Omental fat pad (tissue), 4 donors: ENCODE data around the gene COL6A1. TPM values are rescaled to one million over a fixed set of nuclear protein-coding genes. Genes with fewer than 3 reads are reported as not detected.

Experiments
- ATAC-seq: fragments of 150-250 bp; one replicate; pipeline ENCODE4 v1.9.1; 2016; ENCODE audit warnings: mild to moderate bottlenecking, moderate library complexity; ENCODE audit not compliant: low FRiP score
- DNase-seq: peaks from one replicate; pipeline ENCODE4 v3.0.0-alpha.2; 2019; ENCODE audit warnings: low spot score
- total RNA-seq, 4 donors: library from RNA; depleted of rRNA; stranded (reverse); fragments of >200 nt; gene quantifications; one replicate each; pipeline ENCODE4 v1.1.0, GENCODE V29; 2016
- TF ChIP-seq, protein P1 (sequence below), 3 donors: fragments of 450-650 bp; IDR thresholded peaks; one replicate each; pipeline ENCODE4 v1.5.1; 2016 to 2017; ENCODE audit warnings: antibody characterized with exemption in 3 of 3, mild to moderate bottlenecking in 3 of 3, moderate library complexity in 2 of 3

The COL6A1 gene
- total RNA-seq, 4 donors from 2014 or later: 410 to 1,024 (median 521) TPM

DNA sequence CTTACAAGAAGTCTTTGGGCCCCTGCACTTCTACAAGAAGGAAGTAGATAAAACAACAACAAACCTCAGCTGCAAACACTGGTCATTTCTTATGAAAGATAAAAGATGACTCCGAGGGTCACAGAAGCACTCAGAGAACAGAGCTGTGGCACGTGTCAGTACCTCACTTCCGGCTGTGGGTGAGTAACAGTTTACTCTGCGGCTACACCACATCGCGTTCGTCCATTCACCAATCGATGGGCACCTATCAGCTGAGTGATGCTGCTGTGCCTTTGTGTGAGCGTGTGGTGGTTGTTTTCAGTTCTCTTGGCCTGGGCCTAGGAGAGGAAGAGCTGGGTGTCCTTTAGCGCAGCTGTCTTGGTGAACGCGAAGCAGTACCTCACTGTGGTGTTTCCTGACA, 49.9 kb downstream of the COL6A1 start:
- DNase-seq: no peak
- ATAC-seq: no peak
- TF ChIP-seq, protein P1, sequence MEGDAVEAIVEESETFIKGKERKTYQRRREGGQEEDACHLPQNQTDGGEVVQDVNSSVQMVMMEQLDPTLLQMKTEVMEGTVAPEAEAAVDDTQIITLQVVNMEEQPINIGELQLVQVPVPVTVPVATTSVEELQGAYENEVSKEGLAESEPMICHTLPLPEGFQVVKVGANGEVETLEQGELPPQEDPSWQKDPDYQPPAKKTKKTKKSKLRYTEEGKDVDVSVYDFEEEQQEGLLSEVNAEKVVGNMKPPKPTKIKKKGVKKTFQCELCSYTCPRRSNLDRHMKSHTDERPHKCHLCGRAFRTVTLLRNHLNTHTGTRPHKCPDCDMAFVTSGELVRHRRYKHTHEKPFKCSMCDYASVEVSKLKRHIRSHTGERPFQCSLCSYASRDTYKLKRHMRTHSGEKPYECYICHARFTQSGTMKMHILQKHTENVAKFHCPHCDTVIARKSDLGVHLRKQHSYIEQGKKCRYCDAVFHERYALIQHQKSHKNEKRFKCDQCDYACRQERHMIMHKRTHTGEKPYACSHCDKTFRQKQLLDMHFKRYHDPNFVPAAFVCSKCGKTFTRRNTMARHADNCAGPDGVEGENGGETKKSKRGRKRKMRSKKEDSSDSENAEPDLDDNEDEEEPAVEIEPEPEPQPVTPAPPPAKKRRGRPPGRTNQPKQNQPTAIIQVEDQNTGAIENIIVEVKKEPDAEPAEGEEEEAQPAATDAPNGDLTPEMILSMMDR (IDR thresholded peaks at IDR 0.05): no peak

DNA sequence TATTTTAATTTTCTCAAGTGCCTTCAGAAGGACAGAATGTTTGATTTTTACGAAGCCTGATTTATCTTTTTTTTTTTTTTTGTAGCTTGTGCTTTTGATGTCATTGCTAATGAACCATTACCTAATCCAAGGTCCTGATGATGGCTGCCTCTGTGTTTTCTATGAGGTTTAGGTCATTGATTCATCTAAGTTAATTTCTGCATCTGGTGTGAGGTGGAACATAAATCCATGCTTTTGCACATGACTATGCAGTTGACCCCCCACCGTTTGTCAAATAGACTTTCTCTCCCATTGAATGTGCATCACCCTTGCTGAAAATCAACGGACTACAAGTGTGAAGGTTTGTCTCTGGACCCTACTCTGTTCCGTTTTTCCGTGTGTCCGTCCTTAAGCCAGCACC, 50.5 kb downstream of the COL6A1 start:
- TF ChIP-seq, protein P1 (IDR thresholded peaks at IDR 0.05): no peak
- DNase-seq: no peak
- ATAC-seq: no peak

DNA sequence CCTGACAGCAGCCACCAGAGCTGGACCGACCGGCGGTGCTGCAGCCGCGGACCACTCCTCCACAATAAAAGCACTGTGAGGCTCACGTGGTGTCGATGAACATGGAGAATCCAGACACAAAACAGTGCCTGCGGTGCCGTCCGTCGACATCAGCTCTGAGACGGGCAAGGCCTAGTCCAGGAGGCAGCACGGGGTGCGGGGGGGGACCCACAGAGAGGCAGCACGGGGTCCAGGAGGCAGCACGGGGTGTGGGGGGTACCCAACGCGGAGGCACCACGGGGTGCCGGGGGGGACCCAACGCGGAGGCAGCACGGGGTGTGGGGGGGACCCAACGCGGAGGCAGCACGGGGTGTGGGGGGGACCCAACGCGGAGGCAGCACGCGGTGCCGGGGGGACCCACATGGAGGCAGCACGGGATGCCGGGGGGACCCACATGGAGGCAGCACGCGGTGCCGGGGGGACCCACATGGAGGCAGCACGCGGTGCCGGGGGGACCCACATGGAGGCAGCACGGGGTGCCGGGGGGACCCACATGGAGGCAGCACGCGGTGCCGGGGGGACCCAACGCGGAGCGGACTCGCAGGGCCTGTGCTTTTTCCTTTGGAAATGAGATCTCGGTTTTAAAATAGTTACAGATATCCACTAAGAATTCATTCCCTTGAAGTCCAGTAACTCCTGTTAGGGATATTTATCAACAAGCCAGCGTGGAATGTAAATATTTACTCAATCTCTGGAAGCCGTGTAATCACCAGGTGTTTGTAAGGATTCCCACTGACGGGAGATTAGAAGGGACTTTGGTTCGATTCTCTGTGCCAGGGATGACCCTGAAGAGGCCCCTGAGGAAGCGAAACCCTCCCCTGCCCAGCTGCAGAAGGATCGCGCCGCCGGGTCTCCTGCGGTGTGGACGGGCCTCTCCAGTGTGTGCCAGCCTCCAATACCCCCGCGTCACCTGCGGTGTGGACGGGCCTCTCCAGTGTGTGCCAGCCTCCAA, 52.1 kb downstream of the COL6A1 start:
- DNase-seq (no peak), ATAC-seq (no peak)
- TF ChIP-seq, protein P1 (IDR thresholded peaks at IDR 0.05): no peak

DNA sequence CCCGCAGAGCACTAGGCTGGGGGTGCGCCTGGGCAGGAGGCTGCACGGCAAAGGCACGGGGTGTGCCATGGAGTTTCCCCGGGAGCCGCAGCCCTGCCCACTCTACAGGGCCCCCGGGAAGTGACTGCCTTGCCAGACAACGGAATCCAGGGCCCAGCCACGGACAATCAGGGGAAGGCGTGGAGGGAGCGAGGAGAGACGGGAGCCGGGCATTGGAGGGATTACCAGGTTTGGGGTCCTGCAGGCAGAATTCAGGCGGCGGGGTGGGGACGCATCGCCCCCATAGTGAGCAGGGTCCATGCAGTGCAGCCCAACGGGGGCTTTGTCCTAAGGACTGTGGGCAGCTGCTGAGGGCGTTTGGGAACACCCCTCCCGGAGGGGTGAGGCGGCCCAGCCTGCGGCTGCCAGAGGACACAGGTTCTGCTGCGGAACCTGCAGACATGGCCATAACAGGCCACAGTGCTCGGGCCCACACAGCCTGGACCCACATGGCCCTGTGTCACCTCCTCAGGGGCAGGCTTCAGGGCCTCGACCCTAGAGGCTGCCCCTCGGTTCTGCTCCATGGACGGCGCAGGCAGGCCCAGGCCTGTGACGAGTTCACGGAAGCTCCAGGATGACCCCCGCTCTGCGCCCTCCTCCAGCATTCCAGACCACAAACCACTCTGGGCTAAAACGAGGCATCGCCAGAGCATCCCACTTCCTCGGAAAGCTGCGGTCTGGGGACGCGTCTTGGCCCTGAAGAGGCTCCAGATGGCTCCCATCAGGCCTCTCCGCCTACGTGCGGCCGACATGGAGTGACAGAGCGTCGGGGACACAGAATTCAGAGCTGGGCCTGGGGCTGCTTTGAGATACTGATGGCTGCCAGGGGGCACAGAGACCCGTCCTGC, 54.5 kb downstream of the COL6A1 start:
- no peak for DNase-seq
- TF ChIP-seq, protein P1 (IDR thresholded peaks at IDR 0.05): no peak
- ATAC-seq: no peak

DNA sequence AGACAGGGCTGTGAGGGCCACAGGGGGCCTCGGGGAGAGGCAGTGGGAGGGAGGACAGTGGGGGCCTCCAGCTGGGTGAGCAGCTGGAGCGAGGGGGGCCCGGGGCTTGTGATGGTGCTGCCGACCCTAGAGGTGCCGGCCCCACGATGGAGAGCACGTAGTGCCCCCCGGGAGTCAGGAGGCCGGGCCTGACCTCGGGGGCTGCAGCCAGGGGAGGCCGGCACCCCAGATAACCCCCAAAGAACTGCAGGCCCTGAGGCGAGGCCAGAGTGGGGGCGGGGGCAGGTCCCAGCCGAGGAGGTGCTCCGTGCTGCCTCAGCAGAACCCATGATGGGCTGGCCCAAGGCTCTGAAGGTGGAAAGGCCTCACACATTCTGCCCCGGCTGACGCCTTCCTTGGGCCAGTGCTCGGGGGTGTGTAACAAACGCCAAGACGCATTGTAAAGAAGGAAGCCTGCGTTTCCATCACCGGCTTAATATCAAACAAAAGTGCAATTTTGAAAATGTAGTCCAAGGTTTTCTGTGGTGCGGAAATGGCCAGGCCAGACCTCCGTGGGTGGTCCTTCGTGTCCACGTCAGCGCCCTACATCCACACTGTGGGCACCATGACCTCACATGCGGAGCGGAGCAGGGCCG, 55.2 kb downstream of the COL6A1 start:
- TF ChIP-seq, protein P1 (IDR thresholded peaks at IDR 0.05): no peak
- ATAC-seq (no peak), DNase-seq (no peak)

DNA sequence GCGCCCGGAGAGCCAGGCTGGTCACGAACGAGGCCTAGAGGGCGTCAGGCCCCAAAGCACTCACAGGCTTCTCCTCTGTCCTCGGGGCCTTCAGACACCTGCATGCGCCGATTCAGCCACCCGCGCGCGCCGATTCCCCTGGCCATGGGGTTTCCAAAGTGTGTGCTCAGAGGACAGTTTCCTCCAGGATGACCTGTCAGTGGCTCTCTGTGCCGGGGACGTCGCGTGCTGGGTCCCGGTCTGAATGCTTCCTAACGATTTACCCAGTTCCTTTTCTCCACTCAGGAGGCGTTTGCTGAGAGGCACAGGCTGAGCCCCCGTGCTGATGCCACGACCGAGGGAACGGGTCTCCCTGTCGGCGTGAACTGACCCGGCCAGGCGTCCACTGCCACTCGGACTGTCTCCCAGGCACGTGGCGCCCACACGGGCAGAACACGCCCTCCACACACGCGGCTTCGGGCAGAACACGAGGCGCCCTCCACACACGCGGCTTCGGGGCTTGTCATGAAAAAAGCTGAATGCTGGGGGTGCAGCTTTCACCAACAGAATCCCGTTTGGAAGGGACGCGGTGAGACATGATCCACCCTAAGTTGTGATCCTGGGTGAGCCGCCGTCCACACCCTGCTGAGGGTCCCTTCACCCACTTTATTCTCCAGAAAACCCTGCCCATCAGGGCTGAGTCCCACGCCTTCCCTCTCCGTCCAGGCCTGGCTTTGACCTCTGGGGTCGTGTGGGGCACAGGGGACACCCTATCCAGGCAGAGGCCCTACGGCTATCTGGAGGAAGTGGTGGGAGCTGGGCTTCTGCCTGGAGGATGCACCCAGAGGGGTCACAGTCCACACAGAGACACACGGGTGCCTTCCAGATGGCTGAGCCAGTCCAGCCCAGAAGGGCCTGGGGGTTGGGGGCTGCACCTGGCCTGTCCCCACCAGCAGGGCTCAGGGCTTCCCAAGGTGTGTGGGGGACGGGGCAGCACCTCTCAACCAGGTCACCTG, 56.1 kb downstream of the COL6A1 start:
- DNase-seq (no peak), ATAC-seq (no peak)
- TF ChIP-seq, protein P1 (IDR thresholded peaks at IDR 0.05): no peak
